CD4-positive, alpha-beta T cell treated with Interleukin-15 for 4 hours (primary cell): Measurements from ENCODE around the gene SLC24A1.

Experiments used
- DNase-seq: peaks from one replicate; pipeline ENCODE4 v3.0.0-alpha.2; 2020; ENCODE audit warnings: low spot score

The SLC24A1 gene

GRCh38 chr15:65618560-65619109, 3.1 kb upstream of the SLC24A1 start:
- DNase-seq, result no peak

- no peak for DNase-seq
Observed at GRCh38 chr15:65619626-65620290, 2.0 kb upstream of the SLC24A1 start.

GRCh38 chr15:65620833-65621232, 905 bp upstream of the SLC24A1 start:
- no peak for DNase-seq

- DNase-seq, result no peak
Observed at GRCh38 chr15:65623103-65623502, 1.4 kb downstream of the SLC24A1 start.

- no peak for DNase-seq
Observed at GRCh38 chr15:65626856-65627255, 5.1 kb downstream of the SLC24A1 start.

- no peak for DNase-seq
Observed at GRCh38 chr15:65629548-65629947, 7.8 kb downstream of the SLC24A1 start.

GRCh38 chr15:65630760-65631159, 9.0 kb downstream of the SLC24A1 start:
- DNase-seq, result no peak

- DNase-seq, result peak; percentile 14
Observed at GRCh38 chr15:65631503-65631902, 9.8 kb downstream of the SLC24A1 start.

GRCh38 chr15:65632780-65633375, 11.1 kb downstream of the SLC24A1 start:
- DNase-seq, result no peak

- DNase-seq, result no peak
Observed at GRCh38 chr15:65633752-65634151, 12.0 kb downstream of the SLC24A1 start.

GRCh38 chr15:65634356-65634755, 12.6 kb downstream of the SLC24A1 start:
- DNase-seq, result no peak

- no peak for DNase-seq
Observed at GRCh38 chr15:65638109-65638508, 16.4 kb downstream of the SLC24A1 start.

- peak; percentile 68 for DNase-seq
Observed at GRCh38 chr15:65638681-65639089, 16.9 kb downstream of the SLC24A1 start.

- DNase-seq, result no peak
Observed at GRCh38 chr15:65639509-65639908, 17.8 kb downstream of the SLC24A1 start.

GRCh38 chr15:65641768-65642475, 20.2 kb downstream of the SLC24A1 start:
- no peak for DNase-seq

- no peak for DNase-seq
Observed at GRCh38 chr15:65642594-65642993, 20.9 kb downstream of the SLC24A1 start.

- DNase-seq, result no peak
Observed at GRCh38 chr15:65644282-65644681, 22.5 kb downstream of the SLC24A1 start.

- DNase-seq, result no peak
Observed at GRCh38 chr15:65645392-65645791, 23.7 kb downstream of the SLC24A1 start.

- DNase-seq, result no peak
Observed at GRCh38 chr15:65646486-65646885, 24.7 kb downstream of the SLC24A1 start.

GRCh38 chr15:65650312-65651041, 28.7 kb downstream of the SLC24A1 start:
- DNase-seq, result no peak

GRCh38 chr15:65651042-65651322, 29.2 kb downstream of the SLC24A1 start:
- no peak for DNase-seq
